Smooth muscle cell (in vitro differentiated cells): ENCODE results near the gene RAB3C. TPM values are rescaled to one million over a fixed set of nuclear protein-coding genes. Genes with fewer than 3 reads are reported as not detected.

ENCODE experiments used
- DNase-seq: peaks from one replicate; lab custom pipeline; 2025; ENCODE audit not compliant: unreplicated experiment; lab: John Stamatoyannopoulos, UW
- H2AFZ ChIP-seq: fragments of 200-600 bp; sonication (generic); 2 replicates; pipeline ENCODE4 v1.6.0; 2016; ENCODE audit warnings: antibody characterized with exemption, low read depth, mild to moderate bottlenecking
- H3F3A ChIP-seq: fragments of 200-600 bp; sonication (generic); 2 replicates; pipeline ENCODE4 v1.6.0; 2017; ENCODE audit warnings: antibody characterized with exemption, low read depth
- H3K27ac ChIP-seq: fragments of 200-600 bp; sonication (generic); 2 replicates; pipeline ENCODE4 v1.5.1; 2016; ENCODE audit warnings: low read depth, mild to moderate bottlenecking
- H3K27me3 ChIP-seq: fragments of 200-600 bp; sonication (generic); 2 replicates; pipeline ENCODE4 v1.6.1; 2016; ENCODE audit warnings: low read depth, mild to moderate bottlenecking
- H3K36me3 ChIP-seq: fragments of 200-600 bp; sonication (generic); 2 replicates; pipeline ENCODE4 v1.5.1; 2016; ENCODE audit warnings: low read depth
- H3K4me1 ChIP-seq: fragments of 200-600 bp; sonication (generic); 2 replicates; pipeline ENCODE4 v1.5.1; 2016; ENCODE audit warnings: low read depth
- H3K4me2 ChIP-seq: fragments of 200-600 bp; sonication (generic); 2 replicates; pipeline ENCODE4 v1.6.0; 2016; ENCODE audit warnings: mild to moderate bottlenecking
- H3K4me3 ChIP-seq: fragments of 200-600 bp; sonication (generic); 2 replicates; pipeline ENCODE4 v1.5.1; 2016; ENCODE audit warnings: mild to moderate bottlenecking
- H3K79me2 ChIP-seq: fragments of 200-600 bp; sonication (generic); 2 replicates; pipeline ENCODE4 v1.6.0; 2016; ENCODE audit warnings: low read depth, mild to moderate bottlenecking
- H3K9ac ChIP-seq: fragments of 200-600 bp; sonication (generic); 2 replicates; pipeline ENCODE4 v1.6.0; 2016; ENCODE audit warnings: low read depth
- H3K9me3 ChIP-seq: fragments of 200-600 bp; sonication (generic); replicated peaks from 2 replicates; pipeline ENCODE4 v1.5.1; 2016; ENCODE audit warnings: low read depth
- H4K20me1 ChIP-seq: fragments of 200-600 bp; sonication (generic); 2 replicates; pipeline ENCODE4 v1.6.0; 2016; ENCODE audit warnings: low read depth
- WGBS: methylation state at CpG from one replicate; pipeline ENCODE4 v1.1.7; 2016; ENCODE audit warnings: low lambda C conversion rate; 5-methylcytosine and 5-hydroxymethylcytosine counted together
- polyA plus RNA-seq: library from polyadenylated mRNA; unstranded; fragments of >200 nt; fragmentation: Nextera tagmentation; extraction: Ambion mirVana; gene quantifications from 2 replicates; pipeline ENCODE4 v1.2.1, GENCODE V29; 2016
- total RNA-seq: library from RNA; depleted of rRNA; stranded (reverse); fragments of >200 nt; gene quantifications from 2 replicates; pipeline ENCODE4 v1.2.3, GENCODE V29; 2014
- TF ChIP-seq, protein P1 (sequence below): fragments of 200-600 bp; sonication (generic); IDR thresholded peaks from 2 replicates; pipeline ENCODE4 v1.5.1; 2017; ENCODE audit warnings: borderline replicate concordance, mild to moderate bottlenecking, antibody characterized with exemption; ENCODE audit not compliant: insufficient read depth, poor library complexity, severe bottlenecking

The RAB3C gene
- total and polyA plus RNA-seq, 2 experiments from 2014 or later: 0.10 to 1.1 TPM

- TF ChIP-seq, protein P1, sequence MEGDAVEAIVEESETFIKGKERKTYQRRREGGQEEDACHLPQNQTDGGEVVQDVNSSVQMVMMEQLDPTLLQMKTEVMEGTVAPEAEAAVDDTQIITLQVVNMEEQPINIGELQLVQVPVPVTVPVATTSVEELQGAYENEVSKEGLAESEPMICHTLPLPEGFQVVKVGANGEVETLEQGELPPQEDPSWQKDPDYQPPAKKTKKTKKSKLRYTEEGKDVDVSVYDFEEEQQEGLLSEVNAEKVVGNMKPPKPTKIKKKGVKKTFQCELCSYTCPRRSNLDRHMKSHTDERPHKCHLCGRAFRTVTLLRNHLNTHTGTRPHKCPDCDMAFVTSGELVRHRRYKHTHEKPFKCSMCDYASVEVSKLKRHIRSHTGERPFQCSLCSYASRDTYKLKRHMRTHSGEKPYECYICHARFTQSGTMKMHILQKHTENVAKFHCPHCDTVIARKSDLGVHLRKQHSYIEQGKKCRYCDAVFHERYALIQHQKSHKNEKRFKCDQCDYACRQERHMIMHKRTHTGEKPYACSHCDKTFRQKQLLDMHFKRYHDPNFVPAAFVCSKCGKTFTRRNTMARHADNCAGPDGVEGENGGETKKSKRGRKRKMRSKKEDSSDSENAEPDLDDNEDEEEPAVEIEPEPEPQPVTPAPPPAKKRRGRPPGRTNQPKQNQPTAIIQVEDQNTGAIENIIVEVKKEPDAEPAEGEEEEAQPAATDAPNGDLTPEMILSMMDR: no peak
- Histone ChIP-seq H3K36me3 (no peaks in the 10 kb centered on the region), H4K20me1 (no peaks in the 10 kb centered on the region), H3K4me3 (no peak overlapping the region), H3K9me3 (no peaks in the 10 kb centered on the region), H3K9ac (no peak overlapping the region), H3K4me1 (no peaks in the 10 kb centered on the region), H3K4me2 (no peak overlapping the region), H3F3A (no peaks in the 10 kb centered on the region), H2AFZ (no peak overlapping the region), H3K79me2 (no peaks in the 10 kb centered on the region), H3K27ac (no peak overlapping the region), H3K27me3 (no peaks in the 10 kb centered on the region)
- 78% methylated on average over 4 of the region's 4 CpGs for WGBS
- no peak for DNase-seq
These were observed 23.2 kb downstream of the RAB3C start for GRCh38 chr5:58606064-58606463.

- Histone ChIP-seq H3K4me3 (no peak overlapping the region), H3K36me3 (no peaks in the 10 kb centered on the region), H3F3A (no peaks in the 10 kb centered on the region), H3K4me2 (no peak overlapping the region), H3K27me3 (no peaks in the 10 kb centered on the region), H3K4me1 (no peaks in the 10 kb centered on the region), H3K27ac (no peak overlapping the region), H3K79me2 (no peaks in the 10 kb centered on the region), H4K20me1 (no peaks in the 10 kb centered on the region), H3K9me3 (no peaks in the 10 kb centered on the region), H2AFZ (no peak overlapping the region), H3K9ac (no peak overlapping the region)
- no peak for DNase-seq
- TF ChIP-seq, protein P1: no peak
These were observed 33.1 kb downstream of the RAB3C start for GRCh38 chr5:58615972-58616371.

GRCh38 chr5:58617241-58617640 is 34.4 kb downstream of the RAB3C start:
- Histone ChIP-seq H3K9me3 (no peaks in the 10 kb centered on the region), H3K79me2 (no peaks in the 10 kb centered on the region), H3K36me3 (no peaks in the 10 kb centered on the region), H3K4me2 (no peak overlapping the region), H4K20me1 (no peaks in the 10 kb centered on the region), H2AFZ (no peak overlapping the region), H3K4me1 (no peaks in the 10 kb centered on the region), H3K4me3 (no peak overlapping the region), H3K9ac (no peak overlapping the region), H3F3A (no peaks in the 10 kb centered on the region), H3K27ac (no peak overlapping the region), H3K27me3 (no peaks in the 10 kb centered on the region)
- WGBS: 91% methylated on average over 1 of the region's 1 CpG
- TF ChIP-seq, protein P1: no peak
- DNase-seq: no peak

DNA sequence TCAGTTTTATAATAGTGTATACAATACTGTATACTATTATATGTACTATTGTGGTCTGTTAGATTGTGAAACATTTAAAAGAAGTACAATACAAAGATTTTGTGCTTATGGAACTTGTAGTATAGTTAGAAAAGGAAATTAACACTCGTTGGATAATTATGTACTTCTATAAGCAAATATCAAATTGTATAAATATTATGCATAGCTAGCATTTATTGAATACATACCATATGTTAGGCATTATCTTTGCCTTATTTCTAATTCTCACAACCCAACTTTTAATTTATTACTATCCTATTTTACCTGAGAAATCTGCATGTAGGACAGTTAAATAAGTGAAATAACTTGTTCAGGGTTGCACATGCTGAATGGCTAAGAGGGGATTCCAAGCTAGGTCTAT is 37.5 kb downstream of the RAB3C start:
- Histone ChIP-seq H3K36me3 (no peaks in the 10 kb centered on the region), H3K9me3 (no peaks in the 10 kb centered on the region)

More for the DNA sequence above, 37.5 kb downstream of the RAB3C start:
- TF ChIP-seq, protein P1: no peak
- Histone ChIP-seq H3K27me3 (no peaks in the 10 kb centered on the region), H3F3A (no peaks in the 10 kb centered on the region), H3K9ac (no peak overlapping the region), H2AFZ (no peak overlapping the region), H3K79me2 (no peaks in the 10 kb centered on the region), H3K4me2 (no peak overlapping the region), H3K27ac (no peak overlapping the region), H3K4me1 (peaks cover 5% of the 10 kb centered on the region), H4K20me1 (no peaks in the 10 kb centered on the region), H3K4me3 (no peak overlapping the region)
- no peak for DNase-seq
- WGBS: 95% methylated on average over 1 of the region's 1 CpG
